GM04504 (cell line): ENCODE results near the gene PRADC1.
"Not testable (repeated sequence)": the region's sequence is repeated elsewhere in the genome, so short reads cannot be mapped to it uniquely, and the experiment has no call there.

Experiments used
- DNase-seq: peaks from one replicate; pipeline ENCODE4 v3.0.0-alpha.2; 2012; ENCODE audit warnings: low read depth

Gene PRADC1

GRCh38 chr2:73233154-73233931 lies at the start of gene PRADC1:
Gene PRADC1, minus strand, starts transcription at chr2:73233239. Its CDS starts 79 bp downstream, at chr2:73233160.
- DNase-seq = peak; percentile 99

GRCh38 chr2:73281244-73281643 lies 48.2 kb upstream of the PRADC1 start:
- DNase-seq = no peak

- no peak for DNase-seq
Measured at GRCh38 chr2:73279852-73280251, 46.8 kb upstream of the PRADC1 start.

GRCh38 chr2:73272270-73272669 lies 39.2 kb upstream of the PRADC1 start:
- no peak for DNase-seq

- DNase-seq = no peak
Measured at GRCh38 chr2:73269686-73270465, 36.8 kb upstream of the PRADC1 start.

GRCh38 chr2:73268830-73269685 lies 36.0 kb upstream of the PRADC1 start:
- DNase-seq = no peak

- DNase-seq = no peak
Measured at GRCh38 chr2:73268366-73268829, 35.4 kb upstream of the PRADC1 start.

GRCh38 chr2:73267008-73267407 lies 34.0 kb upstream of the PRADC1 start:
- DNase-seq = no peak

GRCh38 chr2:73266061-73266901 lies 33.2 kb upstream of the PRADC1 start:
- DNase-seq = no peak

GRCh38 chr2:73265298-73266060 lies 32.4 kb upstream of the PRADC1 start:
- no peak for DNase-seq

- DNase-seq = no peak
Measured at GRCh38 chr2:73264783-73265182, 31.7 kb upstream of the PRADC1 start.

- no peak for DNase-seq
Measured at GRCh38 chr2:73264332-73264606, 31.2 kb upstream of the PRADC1 start.

GRCh38 chr2:73263540-73264331 lies 30.7 kb upstream of the PRADC1 start:
- no peak for DNase-seq

GRCh38 chr2:73262691-73263429 lies 29.8 kb upstream of the PRADC1 start:
- not testable (repeated sequence) for DNase-seq

- DNase-seq = no peak
Measured at GRCh38 chr2:73262108-73262651, 29.1 kb upstream of the PRADC1 start.

GRCh38 chr2:73260338-73260984 lies 27.4 kb upstream of the PRADC1 start:
- peak; percentile 27 for DNase-seq

- DNase-seq = no peak
Measured at GRCh38 chr2:73259704-73260337, 26.8 kb upstream of the PRADC1 start.

- no peak for DNase-seq
Measured at GRCh38 chr2:73259276-73259675, 26.2 kb upstream of the PRADC1 start.
